Testis (tissue), 2 donors: ENCODE data around the gene TPSAB1.

Source experiments
- POLR2A ChIP-seq: fragments of 450-650 bp; IDR thresholded peaks from one replicate; pipeline ENCODE4 v1.6.1; 2017; ENCODE audit warnings: antibody characterized with exemption, mild to moderate bottlenecking, moderate library complexity
- TF ChIP-seq, protein P1 (sequence below), 3 experiments: fragments of 450-650 bp in 2 of 3; fragments of 200-600 bp in 1 of 3; sonication (generic) in 1 of 3; IDR thresholded peaks; one replicate each; pipeline ENCODE4 v1.5.1; 2016 to 2019; ENCODE audit warnings: antibody characterized with exemption in 3 of 3, mild to moderate bottlenecking in 2 of 3, moderate library complexity in 1 of 3

DNA sequence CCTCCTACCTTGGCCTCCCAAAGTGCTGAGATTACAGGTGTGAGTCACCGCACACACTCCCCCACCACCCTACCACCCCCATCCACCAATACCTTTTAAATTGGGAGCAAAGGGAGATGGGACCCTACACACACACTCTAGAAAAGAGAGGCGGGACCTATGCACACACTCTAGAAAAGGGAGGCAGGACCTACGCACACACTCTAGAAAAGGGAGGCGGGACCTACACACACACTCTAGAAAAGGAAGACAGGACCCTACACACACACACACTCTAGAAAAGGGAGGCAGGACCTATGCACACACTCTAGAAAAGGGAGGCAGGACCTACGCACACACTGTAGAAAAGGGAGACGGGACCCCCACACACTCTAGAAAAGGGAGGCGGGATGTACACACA lies 34.3 kb downstream of the TPSAB1 start:
- no peak for TF ChIP-seq POLR2A
- TF ChIP-seq, protein P1, sequence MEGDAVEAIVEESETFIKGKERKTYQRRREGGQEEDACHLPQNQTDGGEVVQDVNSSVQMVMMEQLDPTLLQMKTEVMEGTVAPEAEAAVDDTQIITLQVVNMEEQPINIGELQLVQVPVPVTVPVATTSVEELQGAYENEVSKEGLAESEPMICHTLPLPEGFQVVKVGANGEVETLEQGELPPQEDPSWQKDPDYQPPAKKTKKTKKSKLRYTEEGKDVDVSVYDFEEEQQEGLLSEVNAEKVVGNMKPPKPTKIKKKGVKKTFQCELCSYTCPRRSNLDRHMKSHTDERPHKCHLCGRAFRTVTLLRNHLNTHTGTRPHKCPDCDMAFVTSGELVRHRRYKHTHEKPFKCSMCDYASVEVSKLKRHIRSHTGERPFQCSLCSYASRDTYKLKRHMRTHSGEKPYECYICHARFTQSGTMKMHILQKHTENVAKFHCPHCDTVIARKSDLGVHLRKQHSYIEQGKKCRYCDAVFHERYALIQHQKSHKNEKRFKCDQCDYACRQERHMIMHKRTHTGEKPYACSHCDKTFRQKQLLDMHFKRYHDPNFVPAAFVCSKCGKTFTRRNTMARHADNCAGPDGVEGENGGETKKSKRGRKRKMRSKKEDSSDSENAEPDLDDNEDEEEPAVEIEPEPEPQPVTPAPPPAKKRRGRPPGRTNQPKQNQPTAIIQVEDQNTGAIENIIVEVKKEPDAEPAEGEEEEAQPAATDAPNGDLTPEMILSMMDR (IDR thresholded peaks at IDR 0.05) = no peak
